Upper lobe of left lung (tissue), 4 donors: Measurements from ENCODE around the gene TIMM44.

Experiments used
- EP300 ChIP-seq, 4 donors: sonication (generic); formaldehyde crosslinking; IDR thresholded peaks; one replicate each; pipeline ENCODE4 v1.5.1; 2017; ENCODE audit warnings: antibody characterized with exemption in 4 of 4, control low read depth in 2 of 4
- POLR2A ChIP-seq, 4 donors: fragments of 450-650 bp; IDR thresholded peaks; one replicate each; pipeline ENCODE4 v1.5.1; 2016 to 2017; ENCODE audit warnings: antibody characterized with exemption in 4 of 4, mild to moderate bottlenecking in 2 of 4
- POLR2AphosphoS5 ChIP-seq, 2 donors: sonication (generic); formaldehyde crosslinking; IDR thresholded peaks; one replicate each; pipeline ENCODE4 v1.5.1; 2017; ENCODE audit warnings: antibody characterized with exemption in 2 of 2
- TF ChIP-seq, protein P1 (sequence below), 6 experiments: fragments of 450-650 bp in 4 of 6; fragments of 200-600 bp in 2 of 6; sonication (generic) in 2 of 6; IDR thresholded peaks; one replicate each; pipeline ENCODE4 v1.5.1; 2016 to 2019; ENCODE audit warnings: antibody characterized with exemption in 6 of 6

GRCh38 chr19:7908078-7908699 is 35.3 kb downstream of the TIMM44 start:
- TF ChIP-seq POLR2A (IDR thresholded peaks at IDR 0.05) (no peak), POLR2AphosphoS5 (IDR thresholded peaks at IDR 0.05) (no peak), EP300 (IDR thresholded peaks at IDR 0.05) (no peak)
- TF ChIP-seq, protein P1, sequence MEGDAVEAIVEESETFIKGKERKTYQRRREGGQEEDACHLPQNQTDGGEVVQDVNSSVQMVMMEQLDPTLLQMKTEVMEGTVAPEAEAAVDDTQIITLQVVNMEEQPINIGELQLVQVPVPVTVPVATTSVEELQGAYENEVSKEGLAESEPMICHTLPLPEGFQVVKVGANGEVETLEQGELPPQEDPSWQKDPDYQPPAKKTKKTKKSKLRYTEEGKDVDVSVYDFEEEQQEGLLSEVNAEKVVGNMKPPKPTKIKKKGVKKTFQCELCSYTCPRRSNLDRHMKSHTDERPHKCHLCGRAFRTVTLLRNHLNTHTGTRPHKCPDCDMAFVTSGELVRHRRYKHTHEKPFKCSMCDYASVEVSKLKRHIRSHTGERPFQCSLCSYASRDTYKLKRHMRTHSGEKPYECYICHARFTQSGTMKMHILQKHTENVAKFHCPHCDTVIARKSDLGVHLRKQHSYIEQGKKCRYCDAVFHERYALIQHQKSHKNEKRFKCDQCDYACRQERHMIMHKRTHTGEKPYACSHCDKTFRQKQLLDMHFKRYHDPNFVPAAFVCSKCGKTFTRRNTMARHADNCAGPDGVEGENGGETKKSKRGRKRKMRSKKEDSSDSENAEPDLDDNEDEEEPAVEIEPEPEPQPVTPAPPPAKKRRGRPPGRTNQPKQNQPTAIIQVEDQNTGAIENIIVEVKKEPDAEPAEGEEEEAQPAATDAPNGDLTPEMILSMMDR (IDR thresholded peaks at IDR 0.05) = no peak
